ENCODE data around the gene RPL29.
A peak's percentile ranks its signal among the peaks of the same experiment; 100 is the strongest.
"Not testable (repeated sequence)": the region's sequence is repeated elsewhere in the genome, so short reads cannot be mapped to it uniquely, and the experiment has no call there.

The RPL29 gene

DNA sequence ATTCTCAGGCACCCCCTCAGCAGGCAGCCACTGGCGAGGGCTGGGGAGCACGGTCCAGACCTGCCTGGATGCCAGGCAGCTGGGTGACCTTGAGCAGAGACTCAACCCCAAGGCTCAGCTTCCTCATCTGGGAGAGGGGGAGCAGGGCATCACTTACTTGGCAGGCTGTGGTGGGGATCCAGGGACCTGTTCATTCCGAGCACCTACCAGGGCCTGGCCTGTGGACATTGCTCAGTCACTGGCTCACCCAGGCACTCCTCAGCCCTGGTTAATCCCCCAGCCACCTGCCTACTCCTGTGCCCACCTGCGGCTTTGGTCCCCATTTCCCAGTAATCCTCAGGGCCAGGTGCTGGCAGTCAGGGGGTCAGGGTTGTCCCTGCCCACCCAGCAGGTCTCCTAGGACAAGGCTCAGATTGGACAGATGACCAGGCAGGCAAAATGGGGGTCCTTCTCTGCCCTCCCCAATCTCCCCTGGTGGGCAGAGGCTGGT, 9.3 kb upstream of the RPL29 start:
- no peak for DNase-seq

DNA sequence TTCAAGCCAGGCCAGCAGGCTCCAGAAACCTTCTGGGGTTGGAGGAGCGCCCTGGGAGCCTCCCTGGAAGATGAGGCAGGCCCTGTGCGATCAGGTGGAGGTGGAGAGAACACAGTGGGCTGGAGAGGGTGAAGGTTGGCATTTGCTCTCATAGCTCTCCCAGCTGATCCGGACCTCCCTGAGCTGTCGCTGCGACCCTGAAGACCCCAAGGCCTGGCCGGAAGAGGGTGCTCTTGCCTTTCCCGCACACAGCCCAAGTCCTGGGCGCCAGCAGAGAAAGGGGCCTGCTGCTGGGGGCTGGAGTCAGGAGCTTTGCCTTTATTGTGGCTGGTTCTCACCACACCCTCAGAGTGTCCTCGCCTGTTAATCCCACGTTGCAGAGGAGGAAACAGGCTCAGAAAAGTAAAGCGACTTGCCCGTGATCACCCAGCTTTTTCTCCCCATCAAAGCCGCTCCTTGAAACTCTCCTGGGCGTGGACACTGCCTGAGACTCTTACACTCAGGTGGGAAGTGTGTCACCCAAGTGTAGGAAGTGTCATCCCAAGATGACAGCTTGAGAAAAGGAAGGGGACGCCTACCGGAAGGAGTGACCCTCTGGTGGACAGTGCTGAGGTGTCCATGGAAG, 8.6 kb upstream of the RPL29 start:
- DNase-seq: no peak

DNA sequence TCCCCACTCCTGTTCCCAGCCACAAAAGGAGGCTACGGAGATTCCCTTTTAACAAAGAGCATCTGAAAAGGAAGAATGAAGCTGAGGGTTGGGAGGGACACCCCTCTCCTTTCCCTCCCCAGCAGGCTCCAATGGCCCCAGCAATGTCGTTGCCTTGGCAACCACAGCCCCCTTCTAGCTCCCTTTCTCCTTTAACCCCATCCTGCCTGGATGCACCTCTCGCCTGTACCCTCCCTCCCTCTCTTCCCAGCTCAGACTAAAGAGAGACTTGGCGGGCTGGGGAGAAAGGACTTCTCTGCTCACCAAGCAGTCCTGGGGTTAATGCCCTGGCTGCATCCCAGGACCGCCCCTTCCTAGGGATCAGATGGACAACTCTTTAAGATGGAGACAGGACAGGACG, 7.1 kb upstream of the RPL29 start:
- DNase-seq: no peak

DNA sequence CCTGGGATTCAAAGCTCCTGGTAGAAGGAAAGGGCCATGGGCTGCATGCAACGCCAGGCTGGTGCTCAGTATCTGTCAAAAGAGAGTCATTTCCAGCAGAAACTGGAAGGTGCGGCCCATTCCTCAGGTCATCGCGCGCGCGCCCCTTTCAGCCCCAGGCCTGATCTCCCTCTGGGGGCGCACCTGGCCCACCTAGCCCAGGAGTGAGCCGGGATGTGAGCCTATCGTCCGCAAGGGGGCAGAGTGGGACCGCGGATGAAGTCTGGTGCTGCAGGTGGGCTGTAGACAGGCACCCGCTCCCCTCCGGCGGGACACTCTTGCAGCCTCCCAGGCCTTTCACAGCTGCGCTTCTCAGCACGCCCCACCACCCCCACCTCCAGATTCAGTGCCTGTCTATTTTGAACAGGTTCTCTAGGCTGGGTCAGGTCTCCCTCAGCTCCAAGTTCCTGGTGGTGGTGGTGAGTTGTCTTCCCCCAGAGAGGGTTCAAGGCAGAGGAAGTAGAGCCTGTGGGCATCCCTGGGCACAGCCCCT, 5.8 kb upstream of the RPL29 start:
- DNase-seq: peak in 1 of 2 experiments; percentile 50

DNA sequence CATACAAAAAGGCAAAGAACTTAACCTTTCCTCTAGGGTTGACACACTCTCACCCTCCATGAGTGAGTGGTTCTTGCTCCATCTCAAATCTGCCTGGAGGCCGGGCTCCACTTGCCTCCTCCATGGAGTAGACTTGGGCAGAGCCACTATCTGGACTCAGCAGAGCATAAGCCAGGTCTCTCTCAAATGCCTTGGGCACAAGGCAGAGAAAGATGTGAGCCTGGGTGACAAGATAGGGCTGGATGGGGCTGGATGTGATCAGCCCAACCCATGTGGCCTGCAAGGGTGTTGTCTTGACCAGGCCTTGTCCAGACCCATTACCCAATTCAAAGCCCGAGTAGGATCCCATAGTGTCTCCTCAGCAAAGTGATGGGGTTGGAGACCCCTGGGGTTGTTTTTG, 4.2 kb upstream of the RPL29 start:
- no peak for DNase-seq

DNA sequence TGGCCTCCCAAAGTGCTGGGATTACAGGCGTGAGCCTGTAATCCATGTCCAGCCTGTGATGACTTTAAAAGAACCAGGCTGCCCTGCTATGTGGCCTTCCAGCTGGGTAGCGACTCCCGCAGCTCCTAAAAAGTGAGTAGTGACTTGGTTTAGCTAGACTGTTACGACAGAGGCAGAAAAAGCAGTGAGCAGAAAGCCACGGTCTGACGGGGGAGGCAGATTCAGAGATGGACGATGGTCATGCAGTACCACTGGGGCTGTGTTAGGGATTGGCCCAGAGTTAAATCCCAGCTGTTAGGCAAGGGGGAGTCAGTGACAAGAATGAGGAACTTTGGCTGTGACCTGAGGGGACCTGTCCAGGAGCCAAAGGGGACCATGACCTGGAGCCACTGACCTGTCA, 3.1 kb upstream of the RPL29 start:
- no peak for DNase-seq

DNA sequence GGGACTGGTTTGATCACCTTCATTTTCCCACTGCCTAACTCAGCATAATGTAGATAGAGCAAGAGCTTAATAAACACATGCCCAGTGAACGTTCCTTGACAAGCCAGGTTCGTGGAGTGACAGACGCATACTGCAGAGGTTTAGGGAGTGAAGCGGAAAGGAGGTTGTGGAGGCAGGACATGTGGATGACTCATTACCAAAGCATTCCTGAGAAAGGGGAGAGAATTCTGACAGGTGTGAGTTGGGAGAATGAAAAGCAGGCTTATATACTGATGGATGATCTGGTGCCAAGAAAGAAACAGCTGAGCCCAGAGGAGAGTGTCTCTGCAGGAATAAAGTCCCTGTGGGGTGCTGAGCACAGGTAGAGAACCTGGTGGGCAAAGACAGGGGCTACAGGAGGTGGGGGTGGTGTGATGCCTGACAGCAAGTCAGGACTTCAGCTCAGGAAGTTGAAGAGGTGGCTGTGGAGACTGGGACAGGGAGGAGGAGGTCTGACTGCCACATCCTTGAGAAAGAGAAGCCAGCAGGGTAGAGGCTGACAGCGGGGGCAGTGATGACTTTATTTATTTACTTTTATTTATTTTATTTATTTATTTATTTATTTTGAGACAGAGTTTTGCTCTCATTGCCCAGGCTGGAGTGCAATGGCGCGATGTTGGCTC, 2.4 kb upstream of the RPL29 start:
- no peak for DNase-seq

DNA sequence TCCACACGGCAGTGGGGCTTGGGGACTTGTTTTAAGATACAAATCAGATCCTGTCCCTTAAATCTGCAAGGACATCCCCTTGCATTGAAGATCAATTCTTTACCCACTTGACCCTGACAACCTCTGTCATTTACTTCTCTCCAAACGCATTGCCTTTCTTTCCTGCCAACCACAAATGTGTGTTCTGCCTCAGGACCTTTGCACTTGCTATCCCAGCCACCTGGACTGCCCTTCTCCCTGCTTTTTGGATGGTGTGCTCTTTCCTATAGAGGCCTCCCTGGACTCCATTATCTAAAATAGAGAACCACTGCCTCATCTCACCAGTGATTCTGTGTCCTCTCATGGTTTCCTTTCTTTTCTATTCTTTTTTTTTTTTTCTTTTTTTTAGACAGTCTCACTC, 1.5 kb upstream of the RPL29 start:
- no peak for DNase-seq

DNA sequence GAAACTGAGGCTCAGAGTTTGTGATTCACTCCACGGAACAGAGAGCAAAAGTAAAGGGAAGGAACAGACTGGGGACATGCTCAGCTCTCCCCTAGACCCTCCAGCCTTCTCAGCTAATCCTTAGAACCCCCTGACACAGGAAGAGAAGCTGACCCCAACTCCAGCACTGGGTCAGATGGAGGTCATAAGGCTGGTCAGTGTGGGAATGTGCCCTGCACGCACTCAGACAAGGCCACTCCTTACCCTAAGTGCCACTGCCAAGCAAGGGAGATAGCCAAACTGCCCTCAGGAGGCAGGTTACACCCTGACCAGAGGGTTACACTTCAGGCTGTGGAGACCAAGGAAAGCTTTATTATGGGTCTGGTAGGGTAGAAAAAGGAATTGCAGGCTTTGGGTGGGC, 1.2 kb downstream of the RPL29 start:
- no peak for DNase-seq

DNA sequence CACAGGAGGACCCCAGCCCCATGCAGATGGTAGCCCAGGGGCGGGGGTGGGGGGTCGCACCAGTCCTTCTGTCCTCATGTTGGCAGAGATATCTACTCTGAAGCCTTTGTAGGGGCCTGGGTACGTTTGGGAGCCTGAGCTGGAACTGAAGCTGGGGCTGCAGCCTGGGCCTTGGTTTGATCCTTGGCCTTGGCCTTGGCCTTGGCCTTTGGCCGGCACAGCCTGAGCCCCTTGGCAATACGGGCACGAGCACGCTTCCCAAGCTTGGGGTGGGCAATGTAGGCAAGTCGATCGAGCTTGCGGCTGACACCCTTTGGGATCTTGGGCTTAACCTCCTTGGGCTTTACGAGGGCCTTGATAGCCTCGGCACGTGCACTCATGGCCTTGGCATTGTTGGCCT, 2.0 kb downstream of the RPL29 start:
- not testable (repeated sequence) for DNase-seq

DNA sequence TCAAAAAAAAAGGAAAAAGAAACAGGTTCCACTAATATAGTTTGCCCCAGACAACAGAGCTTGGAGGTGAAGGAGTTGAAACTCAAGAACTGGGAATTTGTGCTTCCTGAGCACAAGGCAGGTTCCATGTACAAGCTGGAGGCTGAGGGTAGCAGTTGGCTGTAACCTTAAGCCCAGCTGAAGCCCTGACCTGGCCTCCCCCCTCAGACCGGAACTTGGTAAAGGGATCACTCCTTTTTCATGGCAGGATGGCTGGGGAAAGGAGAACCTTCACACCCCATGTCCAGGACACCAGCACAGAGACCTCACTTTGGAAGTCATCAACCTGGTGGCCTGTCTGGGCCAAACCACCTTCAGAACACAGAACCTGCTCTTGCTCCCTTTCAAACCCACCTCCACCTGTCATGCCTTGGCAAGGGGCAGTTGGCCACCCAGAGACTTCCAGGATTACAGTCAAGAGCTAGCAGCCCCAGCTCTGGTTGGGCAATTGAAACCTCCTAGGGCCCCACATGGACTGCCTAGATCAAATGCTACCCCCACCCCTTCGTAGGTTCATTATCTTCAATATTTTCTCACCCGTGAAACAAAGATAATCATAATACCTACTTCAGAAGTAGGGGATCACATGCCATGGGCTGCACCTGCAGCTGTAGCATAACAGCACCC, 3.5 kb downstream of the RPL29 start:
- no peak for DNase-seq

DNA sequence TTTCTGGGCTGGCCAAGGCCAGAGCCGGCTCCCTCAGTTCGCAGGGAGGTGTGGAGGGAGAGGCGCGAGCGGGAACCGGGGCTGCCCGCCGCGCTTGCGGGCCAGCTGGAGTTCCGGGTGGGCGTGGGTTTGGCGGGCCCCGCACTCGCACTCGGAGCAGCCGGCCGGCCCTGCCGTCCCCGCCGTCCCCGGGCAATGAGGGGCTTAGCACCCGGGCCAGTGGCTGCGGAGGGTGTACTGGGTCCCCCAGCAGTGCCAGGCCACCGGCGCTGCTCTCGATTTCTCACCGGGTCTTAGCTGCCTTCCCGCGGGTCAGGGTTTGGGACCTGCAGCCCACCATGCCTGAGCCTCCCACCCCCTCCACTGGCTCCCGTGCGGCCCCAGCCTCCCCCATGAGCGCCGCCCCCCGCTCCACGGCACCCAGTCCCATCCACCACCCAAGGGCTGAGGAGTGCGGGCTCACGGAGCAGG, 5.2 kb downstream of the RPL29 start:
- not testable (repeated sequence) for DNase-seq

DNA sequence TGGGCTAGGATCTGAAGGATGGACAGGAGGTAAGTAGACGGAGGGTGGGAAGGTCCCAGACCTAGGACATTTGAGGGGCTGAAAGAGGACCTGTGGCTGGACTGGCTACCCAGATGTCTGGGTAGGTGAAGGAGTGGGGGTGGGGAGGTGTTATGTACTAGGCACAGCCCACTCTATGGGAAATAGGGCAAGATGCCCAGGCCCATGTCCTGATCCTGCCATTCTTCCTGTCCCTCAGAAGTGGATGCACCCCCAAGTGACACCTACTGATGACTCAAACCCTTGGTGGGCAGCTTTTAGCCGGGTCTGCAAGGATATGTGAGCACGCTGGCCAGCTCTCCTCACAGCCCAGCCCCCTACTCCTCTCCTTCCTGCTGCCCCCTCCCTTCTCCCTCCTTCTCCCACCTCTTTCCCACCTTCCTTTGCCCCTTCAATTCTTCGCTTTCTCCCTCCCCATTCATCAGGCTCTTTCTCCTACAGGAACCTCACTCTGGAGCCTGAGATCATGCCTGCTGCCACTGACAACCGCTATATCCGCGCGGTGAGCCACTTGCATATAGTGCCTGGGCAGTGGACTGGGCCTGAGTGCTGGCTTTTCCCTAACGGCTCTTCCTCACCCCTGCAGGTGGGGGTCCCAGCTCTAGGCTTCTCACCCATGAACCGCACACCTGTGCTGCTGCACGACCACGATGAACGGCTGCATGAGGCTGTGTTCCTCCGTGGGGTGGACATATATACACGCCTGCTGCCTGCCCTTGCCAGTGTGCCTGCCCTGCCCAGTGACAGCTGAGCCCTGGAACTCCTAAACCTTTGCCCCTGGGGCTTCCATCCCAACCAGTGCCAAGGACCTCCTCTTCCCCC, 7.2 kb downstream of the RPL29 start:
- no peak for DNase-seq

DNA sequence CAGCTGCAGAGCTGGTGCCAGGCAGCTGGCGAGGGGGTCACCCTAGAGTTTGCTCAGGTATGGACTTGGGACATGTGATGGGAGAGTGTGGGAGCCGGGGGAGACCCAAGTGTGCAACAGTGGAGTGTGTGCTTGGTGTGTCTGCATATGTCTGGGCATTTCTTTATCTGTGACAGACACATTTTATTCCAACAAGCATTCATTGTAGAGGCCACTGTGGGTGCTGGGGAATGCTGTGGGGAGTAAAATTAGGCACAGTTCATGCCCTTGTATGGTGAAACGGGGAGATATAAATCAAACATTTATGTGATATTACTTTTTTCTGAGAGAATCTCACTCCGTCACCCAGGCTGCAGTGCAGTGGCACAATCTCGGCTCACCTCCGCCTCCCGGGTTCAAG, 8.1 kb downstream of the RPL29 start:
- DNase-seq: no peak

DNA sequence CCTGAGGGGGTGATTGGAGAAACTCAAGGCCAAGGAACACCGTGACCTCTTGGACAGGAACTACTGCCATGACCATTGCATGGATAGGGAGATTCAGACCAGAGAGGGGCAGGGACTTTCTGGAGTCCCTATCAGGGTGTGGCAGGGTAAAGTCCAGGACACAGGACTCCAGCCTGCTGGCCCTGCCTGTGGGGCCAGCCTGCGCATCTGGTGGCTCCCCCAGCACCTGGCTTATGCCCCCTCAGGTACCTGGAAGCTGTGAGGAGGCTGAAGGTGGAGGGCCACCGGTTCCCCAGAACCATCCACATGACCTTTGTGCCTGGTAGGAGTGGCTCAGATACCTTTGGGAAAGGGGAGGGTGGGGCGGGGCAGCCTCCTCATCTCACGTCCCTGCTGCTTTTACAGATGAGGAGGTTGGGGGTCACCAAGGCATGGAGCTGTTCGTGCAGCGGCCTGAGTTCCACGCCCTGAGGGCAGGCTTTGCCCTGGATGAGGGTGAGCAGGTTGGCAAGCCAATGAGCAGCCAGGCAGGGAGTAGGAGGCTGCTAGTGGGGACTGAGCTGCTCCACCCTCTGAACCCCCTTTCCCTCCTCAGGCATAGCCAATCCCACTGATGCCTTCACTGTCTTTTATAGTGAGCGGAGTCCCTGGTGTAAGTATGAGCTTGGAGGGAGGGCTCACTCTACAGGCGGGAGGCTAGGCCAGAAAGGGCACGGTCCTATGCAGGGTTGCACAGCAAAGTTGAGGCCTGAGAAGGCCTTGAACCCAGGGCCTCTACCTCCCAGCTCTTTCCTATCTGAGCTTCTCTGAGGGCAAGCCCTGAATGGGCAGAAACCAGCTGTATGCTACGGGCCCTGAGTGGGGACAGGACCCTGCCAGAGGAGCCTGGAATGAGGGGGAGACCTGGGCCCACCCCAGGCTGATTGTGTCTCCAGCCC, 9.4 kb downstream of the RPL29 start:
- no peak for DNase-seq

DNA sequence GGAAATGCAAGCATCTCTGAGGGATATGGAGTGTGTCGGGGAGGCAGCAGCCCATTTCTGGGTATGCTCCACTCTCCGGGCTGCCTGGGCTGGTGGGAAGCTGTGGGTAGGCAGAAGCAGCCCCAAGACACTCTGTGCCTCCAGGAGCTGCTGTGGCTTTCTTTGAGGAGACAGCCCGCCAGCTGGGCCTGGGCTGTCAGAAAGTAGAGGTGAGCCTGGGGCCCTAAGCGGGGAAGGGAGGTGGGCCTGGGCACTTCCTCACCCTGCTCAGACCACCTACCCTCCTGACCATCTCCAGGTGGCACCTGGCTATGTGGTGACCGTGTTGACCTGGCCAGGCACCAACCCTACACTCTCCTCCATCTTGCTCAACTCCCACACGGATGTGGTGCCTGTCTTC, 10.6 kb downstream of the RPL29 start:
- DNase-seq: no peak

DNA sequence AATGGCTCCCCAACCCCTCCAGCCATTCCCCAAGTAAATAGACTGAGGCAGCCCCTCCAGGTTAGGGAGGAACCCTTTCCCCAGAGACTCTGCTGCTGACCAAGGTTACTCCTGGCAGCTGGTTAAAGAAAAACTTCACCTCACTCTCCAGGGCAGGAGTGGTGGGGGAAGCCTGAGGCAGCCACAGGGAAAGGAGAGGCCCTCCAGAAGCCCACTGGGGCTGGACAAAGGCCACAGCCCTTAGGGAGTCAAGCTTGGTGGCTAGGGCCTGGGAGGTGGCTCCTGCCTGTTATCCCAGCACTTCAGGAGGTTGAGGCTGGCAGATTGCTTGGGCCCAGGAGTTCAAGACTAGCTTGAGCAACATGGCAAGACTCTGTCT, 11.4 kb downstream of the RPL29 start:
- no peak for DNase-seq

DNA sequence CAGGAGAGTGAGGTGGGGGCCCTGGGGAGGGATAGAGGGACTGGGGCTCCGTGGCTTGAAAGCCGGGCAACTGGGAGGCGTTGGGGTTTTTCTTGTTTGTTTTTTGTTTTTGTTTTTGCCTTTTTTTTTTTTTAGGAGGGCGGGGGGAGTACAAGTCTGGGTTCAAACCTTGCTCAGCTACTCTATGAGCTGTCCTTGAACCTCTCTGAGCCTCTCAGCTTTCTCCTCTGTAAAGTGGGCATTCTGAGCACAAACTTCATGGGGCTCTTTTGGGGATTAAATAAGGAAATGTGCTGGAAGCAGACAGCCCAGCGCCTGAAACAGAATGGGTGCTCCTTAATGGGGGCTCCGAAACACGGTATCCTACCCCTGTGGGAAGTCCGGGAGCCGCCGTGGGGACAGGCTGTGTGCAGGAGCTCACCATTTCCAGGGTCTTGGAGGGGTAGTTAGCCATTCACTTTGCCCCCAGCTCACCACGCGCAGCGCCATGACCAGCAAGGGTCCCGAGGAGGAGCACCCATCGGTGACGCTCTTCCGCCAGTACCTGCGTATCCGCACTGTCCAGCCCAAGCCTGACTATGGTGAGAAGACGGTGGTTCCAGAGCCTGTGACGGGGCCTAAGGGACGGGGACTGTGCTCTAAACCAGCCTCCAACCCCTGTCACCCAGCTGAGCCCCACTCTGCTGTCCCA, 12.0 kb downstream of the RPL29 start:
- no peak for DNase-seq

DNA sequence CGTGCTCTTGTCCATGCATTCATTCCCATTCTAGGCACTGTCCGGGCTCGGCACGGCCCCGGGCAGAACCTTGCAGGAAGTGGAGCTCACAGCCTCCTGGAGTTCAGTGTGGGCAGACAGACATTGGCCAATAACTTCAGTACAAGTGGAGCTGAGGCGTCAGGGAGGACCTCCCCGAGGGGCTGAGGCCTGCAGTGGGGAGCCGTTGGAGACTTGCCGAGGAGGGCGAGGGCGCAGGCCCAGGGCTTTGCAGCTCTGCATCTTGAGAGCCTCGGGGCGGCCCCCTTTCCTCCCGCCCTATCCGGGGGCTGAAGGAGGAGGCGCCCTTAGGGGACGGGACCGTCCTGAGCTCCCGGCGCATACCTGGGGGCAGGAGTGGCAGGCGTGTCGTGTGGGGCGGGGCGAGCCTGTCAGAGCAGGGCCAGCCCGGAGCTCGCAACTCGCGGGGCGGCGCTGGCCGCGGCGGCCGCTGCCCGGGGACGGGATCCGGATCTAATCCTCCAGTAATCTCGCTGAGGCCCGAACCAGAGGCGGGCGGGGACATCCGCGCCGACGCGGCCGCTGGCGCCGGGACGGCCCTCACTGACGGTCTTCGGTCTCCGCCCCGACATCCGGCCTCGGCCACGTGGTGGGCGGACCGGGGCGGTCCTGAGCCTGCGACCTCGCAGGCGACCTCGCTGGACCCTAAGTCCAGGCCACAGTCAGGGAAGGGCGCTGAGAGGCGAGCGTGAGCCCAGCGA, 12.7 kb downstream of the RPL29 start, which contains the start of gene ACY1:
Gene ACY1, plus strand, starts transcription at position 698 of the 740 bp plus-strand sequence. CDS start 530 bp downstream, outside the sequence.
- no peak for DNase-seq

DNA sequence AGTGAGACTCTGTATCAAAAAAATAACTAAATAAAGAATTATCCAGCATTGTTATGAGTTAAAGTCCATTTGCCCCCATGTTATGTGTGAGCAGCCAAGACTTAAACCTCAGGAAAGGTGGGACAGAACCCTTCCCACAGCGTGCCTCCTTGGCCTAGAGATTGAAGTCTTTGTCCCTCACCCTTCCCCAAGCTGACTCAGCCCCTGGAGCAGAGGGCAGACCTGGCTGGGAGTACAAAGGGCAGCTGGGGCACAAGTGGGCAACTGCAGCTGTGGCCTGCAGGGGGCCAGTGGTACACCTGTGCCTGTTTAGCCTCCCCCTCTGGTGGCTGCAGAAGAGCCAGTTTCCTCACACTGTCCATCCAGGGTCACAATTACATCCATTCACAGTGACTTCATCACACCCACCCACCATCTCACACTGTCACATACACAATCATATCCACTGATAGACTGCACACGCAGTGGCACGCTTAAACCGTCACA, 13.3 kb downstream of the RPL29 start:
- no peak for DNase-seq
